ENCODE results near the gene HSPA8.
"Not testable (repeated sequence)": the region's sequence is repeated elsewhere in the genome, so short reads cannot be mapped to it uniquely, and the experiment has no call there.

HSPA8 gene

DNA sequence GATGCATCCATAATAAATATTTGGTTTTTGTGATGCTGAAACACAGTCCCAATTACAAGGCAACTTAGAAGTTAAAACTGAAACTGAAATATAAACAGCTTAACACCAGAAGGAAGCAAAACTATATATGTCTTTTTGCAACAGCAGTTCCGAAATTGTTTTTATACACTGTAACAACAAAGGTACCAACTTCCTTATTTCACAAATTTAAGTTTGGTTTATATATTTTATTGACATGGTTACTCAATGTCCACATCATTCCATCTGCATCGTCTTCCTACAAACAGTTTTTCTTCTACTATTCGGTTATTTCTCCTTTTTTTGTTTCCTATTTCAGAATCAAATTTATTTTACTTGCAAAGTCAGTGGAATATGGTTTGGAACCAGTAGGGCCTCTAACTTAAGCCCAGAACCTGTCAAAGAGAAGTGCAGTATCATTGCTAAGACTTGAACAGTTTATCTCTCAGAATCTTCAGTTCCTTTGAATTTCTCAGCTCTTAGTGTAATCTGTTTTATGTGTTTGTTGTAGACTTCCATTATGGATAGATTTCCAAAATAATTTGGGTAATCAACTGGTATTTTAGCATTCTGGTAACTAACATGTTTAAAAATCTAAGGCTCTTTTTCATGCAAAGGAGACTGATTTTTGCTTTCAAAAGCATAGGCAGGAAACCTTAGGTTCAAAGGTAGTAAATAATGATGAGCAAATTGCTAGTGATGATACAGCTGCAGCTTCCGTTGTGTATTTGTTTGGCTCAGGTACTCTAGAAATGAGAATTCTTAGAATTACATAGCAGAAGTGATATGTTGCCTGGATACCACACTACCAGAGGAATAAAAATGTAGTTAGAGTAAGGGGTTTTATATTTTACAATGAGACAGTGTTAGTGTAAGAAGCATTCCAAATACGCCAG is 8.2 kb upstream of the HSPA8 start:
- DNase-seq = no peak

DNA sequence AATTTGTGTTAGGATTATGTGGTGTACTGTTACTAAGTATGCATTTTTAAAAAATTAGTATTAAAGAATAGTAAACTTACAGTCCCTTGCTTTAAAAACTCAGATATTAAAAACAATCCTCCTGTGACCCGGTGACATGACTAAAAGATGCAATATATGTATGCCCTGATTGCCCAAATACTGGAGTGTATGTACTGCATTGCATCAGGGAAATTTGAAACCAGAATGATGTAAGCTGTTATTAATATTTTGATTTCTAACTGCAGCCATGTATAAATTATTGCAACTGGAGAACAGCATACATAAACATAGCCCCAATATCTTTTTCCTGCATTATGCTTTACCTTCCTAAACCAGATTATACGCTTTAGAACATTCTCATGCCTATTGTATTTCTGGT is 3.7 kb upstream of the HSPA8 start:
- DNase-seq = no peak

DNA sequence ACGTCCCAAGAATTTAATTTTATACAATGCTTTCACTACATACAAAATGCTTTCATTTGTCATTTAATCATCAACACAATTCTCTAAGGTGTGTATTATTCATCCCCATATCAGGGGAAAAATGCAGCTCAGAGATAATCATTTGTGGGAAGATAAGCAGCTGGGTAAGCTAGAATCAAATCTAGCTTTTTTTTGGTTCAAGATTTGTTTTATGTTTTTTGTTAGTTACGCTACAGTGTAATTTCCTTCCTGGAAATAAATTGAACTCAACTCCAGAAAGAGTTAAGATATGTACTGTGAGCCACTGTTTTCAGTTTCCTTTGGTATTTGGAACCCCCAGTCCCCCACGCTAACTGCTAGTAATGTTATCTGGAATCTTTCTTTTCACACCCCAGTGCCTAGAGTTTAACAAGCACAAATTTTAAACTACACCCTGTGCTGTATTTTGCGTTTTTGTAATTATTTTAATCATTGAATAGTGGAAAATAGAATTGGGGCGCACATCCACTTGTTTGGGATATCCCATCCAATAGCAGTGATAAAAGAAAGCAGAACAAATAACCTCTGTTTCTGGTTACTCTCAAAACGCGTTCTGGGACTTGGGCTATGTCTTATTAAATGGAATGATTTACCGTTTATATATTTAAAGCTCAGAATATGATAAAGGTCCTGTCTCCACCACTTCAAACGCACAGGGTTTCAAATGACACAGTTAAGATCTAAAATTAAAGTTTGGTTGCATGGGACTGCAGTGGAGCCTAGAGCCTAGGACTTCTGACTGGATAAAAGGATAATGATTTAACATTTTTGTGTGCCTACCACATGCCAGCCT is 2.1 kb upstream of the HSPA8 start:
- DNase-seq = no peak

DNA sequence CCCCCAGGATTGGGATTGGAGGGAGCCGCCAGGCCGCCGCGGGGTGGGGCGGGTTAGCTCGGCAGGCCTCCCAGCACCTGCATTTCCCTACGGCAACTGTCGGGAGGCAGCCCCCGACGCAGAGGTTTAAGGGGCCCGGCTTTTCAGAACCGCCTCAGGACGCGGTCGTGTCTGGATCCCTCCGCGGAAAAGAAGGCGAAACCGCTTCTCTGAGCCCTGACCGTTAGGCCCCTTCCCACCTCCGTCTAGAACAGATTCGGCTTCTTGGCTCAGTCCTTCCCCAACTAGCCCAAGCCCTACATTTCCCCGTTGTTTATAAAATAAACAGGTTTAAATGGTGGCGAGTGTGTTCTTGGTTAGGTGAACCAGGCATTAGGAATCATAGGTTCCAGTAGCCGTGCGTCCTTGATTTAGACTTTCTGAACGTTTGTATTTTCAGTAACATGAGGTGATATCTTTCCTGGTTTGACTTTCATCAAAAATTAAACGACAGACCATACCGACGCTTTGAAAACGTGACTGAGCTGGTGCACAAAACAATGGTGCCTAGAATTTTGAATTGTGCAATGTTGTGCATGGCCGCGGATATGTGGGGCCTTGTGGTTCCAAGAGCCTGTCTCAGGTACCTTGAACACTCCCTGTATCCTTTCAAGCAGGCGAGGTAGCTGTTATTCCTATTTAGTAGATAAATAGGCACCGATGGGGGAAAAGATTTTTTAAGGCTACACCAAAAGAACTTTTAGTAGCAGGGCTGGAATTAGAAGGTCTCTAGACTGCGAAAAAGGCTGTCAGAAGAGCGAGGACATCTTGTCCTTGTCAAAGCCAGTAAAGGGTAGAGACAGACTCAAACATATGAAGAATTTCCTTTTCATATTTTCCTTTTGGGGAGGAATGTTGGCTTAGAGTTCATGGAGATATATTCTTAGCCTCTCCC is 1.2 kb upstream of the HSPA8 start:
- DNase-seq = peak; percentile 90

DNA sequence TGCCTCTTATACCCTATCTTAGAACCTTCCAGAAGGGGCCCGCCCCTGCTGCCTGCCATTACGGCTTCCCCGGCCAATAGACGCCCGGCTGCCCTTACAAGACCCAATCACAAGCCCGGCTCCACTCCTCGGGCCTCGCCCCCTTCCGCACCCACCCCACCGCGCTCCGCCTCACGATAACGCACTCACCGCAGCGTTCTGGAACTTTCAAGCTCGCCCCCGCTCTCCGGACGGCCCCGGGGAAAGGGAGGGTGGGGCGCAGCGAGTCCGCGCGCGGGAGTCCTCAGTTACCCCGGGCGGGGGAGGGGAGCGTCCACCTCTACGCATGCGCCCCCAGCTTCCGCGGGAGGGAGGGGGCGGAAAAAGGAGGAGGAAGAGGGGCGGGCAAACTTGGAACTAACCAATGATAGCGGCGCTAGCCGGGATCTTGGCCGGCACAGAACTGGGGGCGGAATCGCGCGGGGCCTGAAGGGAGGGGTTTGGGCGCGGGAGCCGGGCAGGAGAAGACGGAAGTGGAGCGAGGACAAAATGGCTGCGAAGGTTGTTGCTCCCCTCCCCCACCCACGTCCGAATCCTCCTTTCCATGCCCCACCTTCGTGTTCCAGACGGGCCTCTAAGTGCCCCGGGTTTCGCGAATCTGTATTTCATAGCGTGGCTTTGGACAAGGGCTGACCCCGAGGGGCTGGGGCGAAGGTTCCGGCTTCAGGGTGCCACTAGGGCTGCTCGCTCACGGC is 389 bp upstream of the HSPA8 start:
- DNase-seq = peak; percentile 100

DNA sequence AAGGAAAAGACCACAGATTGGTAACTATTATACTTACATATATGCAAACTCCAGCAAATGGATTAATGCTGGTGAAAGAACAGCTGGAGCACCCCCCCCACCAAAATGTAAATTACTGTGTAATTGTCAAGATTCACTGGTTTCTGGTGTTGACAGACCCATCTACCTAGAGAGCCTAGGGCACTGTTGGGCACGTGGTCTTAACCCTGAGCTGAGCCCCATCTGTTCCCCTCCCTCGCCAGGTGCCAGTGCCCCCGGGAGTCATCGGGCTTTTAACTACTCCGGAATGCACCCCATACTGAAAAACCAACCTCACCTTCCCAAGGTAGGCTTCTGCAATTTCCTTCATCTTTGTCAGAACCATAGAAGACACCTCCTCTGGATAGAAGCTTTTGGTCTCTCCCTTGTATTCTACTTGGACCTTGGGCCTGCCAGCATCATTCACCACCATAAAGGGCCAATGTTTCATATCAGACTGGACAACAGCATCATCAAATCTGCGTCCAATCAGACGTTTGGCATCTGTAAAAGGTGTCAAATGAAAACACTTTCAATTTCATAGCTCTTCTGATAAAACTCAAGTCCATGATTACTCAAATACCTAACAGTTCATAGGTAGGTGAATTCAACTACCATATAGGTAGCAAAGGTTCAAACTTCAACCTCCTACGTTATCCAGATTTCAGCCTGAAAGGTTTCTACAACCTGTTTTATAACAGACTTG is 1.5 kb downstream of the HSPA8 start:
- DNase-seq = peak; percentile 56

DNA sequence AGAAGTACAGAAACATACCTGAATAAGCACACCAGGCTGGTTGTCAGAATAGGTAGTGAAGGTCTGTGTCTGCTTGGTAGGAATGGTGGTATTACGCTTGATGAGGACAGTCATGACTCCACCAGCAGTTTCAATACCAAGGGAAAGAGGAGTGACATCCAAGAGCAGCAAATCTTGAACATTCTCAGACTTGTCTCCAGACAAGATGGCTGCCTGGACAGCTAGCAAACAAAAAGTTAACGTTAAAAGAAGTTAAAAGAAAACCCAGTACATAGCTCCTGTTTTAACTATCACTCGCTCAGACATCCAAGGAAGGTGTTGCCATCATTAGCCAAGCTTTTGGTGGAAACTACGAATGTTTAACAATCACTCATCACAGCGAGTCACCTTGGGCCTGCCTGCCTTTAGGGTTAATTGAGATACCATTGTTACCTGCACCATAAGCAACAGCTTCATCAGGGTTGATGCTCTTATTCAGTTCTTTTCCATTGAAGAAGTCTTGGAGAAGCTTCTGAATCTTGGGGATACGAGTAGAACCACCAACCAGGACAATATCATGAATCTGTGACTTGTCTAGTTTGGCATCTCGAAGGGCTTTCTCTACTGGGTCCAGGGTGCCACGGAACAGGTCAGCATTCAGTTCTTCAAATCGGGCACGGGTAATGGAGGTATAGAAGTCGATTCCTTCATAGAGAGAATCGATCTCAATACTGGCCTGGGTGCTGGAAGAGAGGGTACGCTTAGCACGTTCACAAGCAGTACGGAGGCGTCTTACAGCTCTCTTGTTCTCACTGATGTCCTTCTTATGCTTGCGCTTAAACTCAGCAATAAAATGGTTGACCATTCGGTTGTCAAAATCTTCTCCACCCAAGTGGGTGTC is 2.7 kb downstream of the HSPA8 start:
- not testable (repeated sequence) for DNase-seq

DNA sequence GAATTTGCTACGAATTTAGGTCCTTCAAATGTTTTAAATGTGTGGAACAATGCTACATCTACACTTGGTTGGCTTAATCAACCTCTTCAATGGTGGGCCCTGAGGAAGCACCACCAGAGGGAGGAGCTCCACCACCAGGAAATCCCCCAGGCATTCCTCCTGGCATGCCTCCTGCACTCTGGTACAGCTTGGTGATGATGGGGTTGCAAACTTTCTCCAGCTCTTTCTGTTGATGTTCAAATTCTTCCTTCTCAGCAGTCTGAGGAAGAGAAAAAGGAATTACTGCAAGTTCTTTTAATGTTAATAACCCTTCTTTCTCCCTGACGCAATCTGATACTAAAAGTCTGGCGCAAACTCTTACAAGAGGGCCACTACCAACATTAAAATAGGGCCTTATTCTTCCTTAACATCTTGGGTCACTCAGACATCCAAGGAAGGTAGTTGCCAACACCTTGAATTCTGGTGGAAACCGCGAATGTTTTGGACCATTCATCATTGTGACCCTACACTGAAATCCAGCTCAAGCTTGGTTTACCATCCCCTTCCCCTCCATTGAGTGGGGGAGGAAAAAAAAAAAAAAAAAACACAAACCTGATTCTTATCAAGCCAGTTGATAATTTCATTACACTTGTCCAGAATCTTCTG is 4.2 kb downstream of the HSPA8 start:
- DNase-seq = no peak

DNA sequence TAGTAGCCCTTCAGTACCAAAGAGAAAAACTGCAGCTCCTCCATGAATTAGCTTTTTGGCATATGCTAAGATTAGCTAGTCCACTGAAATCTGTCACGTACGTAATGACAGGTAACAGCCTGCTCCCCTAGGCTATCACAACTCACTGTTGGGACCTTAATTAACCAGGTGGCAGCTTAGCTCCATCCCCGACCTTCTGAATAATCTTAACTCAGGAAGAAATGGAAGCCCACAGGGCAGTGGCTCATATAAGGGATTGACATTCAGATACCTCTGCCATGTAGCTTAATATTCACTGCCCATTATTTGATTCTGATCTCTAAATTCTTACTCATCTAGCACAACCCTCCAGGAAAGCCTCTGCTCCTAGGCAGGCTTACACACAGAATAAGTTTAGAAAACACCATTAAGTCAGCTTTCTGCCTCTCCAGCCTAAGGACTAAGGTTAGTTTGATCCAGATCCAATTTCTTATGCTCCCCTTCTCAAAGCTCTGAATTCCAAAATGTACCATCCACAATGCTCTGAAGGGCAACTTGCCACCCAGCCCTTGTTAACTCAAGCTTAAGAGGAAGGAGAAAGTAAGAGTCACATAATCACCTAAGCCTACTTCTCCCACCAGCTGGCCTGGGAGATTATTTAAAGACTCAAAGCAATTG is 5.0 kb downstream of the HSPA8 start:
- DNase-seq = no peak

DNA sequence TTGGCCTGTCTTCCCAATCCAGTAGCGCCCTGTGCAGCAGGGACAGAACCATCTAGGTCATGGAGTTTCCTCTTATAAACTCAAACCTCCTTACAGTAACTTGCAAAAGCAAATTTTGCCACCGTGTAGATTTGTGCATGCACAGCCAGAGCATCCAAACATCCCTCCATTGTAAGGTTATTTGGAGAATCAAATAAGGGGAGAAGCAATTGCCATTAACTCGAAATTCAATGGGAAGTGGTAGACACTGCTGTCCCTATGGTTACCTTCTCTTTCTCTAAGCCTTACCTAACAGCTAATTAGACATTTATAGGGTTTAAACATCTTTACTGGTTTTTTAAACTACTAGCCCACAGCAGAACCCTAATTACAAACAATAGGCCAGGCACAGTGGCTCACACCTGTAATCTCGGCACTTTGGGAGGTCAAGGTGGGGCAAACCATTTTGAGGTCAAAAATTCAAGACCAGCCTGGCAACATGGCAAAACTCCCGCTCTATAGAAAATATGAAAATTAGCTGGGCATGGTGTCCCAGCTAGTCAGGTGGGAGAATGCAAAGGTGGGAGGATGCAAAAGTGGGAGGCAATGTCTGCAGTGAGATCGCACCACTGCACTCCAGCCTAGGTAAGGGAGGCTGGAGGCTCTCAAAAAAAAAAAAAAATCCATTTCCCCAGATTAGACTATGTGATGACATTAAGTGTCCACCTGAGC is 6.6 kb downstream of the HSPA8 start:
- no peak for DNase-seq

DNA sequence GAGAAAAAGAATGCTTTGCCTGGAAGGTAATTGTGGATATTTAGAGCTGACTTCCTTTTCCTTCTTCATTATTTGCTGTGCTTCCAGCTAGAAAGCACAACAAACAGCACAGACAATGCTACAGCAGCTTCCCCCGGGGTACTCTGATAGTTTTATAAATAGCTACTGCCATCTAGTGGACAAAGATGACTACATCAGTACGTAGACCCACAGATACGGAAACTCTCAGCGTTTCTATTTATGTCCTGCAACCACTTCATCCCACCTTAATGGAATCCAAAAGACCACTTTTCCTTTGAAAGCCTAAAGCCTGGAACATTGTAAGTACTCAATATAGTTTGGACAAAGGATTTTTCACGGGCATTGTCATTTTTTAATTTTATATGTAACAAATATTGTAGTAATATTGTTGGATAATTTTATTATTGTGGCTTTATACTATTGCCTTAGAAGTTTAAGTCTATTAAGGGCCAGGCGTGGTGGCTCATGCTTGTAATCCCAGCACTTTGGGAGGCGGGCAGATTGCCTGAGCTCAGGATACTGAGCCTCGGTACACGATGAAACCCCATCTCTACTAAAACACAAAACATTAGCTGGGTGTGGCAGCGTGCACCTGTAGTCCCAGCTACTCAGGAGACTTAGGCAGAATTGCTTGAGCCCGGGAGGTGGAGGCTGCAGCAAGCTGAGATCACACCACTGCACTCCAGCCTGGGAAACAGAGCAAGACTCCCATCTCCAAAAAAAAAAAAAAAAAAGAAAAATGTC is 7.5 kb downstream of the HSPA8 start:
- peak; percentile 84 for DNase-seq

DNA sequence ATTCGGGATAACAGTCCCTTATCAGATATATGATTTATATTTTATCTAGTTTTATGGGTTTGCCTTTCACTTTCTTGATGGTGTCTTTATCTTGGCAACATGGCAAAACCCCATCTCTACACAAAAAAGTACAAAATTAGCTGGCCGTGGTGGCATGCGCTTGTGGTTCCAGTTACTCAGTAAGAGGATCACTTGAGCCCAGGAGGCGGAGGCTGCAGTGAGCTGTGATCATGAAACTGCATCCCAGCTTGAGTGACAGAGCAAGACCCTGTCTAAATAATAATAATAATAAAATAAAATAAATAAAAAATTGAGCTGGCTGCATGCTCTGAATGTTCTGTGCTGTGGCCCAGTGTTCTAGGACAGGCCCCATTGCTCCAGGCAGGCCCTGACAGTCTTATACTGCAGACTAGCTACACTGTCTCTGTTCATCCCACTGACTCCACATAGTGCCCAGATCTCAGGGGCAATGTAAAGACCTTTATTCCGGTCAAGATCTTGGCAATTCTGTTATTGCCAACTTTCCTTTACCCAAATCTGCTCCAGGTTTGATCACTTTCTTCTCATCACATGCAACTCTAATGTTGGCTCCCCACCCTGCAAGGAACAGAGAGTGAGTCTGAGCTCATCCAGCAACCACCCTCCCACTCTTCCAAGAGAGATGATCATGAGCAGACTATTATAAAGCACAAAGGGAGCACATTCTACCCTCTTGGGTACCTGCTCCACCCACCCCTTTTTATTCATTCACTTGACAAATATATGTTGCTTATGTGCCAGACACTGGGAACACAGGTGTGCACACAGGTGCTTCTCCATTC is 8.8 kb downstream of the HSPA8 start:
- no peak for DNase-seq

DNA sequence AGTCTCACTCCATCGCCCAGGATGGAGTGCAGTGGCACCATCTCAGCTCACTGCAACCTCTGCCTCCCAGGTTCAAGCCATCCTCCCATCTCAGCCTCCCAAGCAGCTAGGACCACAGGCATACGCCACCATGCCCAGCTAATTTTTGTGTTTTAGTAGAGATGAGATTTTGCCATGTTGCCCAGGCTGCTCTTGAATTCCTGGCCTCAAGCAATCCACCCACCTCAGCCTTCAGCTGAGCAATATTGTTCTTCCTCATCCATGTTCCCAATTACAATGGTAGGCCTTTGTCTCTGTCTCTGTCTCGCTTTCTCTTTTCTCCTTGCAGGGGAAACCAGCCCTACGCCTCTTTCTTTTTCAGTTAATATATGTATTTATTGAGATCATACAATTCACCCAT is 10.3 kb downstream of the HSPA8 start:
- no peak for DNase-seq

DNA sequence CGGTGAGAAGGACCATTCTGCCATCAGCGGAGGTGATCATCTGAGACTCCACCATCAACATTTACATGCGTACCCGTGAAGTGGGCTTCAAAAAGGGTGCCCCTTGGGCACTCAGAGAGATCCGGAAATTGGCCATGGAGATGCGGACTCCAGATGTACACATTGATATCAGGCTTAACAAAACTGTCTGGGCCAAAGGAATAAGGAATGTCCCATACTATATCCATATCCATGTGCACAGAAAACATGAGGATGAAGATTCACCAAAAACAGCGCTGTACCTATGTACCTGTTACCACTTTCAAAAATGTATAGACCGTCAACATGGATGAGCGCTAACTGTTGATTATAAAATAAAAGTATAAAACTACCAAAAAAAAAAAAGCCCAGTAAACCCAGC is 10.8 kb downstream of the HSPA8 start:
- no peak for DNase-seq

DNA sequence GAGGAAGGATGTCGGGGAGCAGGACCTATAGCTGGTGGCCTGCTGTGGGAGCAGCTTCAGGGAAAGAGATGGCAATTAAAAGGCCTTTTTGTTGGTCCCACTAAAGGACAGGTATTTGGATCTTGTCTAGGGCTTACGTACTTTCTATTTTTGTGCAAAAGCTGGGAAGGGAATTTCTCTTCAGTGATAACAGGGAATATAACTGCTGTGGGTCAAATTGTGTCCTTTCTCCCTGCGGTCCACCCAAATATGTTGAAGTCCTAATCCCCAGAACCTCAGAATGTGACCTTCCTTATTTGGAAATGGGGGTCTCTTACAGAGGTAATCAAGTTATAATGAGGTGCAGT is 14.0 kb downstream of the HSPA8 start:
- DNase-seq = no peak

DNA sequence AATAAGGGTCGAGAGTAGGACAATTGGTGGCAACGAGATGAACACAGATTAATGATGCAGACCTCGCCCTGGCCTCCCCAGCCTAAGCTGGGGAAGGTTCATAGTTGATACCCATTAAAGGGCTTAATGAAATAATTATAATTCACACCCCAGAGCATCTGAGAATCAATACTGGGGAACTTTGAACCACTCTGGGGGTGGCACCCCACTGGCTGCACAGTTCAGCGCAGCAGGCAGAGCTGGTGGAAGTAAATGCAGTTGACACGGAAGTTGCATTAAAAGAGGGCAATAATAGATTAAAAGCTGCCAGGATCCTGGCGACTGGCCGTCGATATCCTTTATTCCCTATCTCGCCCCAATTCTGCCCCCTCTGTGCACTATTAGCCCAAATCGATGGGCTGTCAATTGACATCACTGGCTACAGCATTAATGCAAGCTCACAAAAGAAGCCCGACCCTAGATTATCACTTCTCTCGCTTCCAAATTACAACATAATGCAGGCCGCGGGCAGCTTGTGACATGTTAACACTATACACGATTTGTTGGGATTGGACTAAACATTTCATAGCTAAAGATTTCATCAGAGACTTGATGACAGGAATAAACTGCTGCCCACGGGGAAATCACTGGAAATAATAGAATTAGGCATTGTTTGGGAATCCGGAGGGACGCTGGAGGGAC is 14.5 kb downstream of the HSPA8 start:
- peak; percentile 38 for DNase-seq

Data from NCI-H146 (cell line).